Germinal center (tissue), 1 donor: Measurements from ENCODE around the gene MYO7B.
"Not testable (repeated sequence)": the region's sequence is repeated elsewhere in the genome, so short reads cannot be mapped to it uniquely, and the experiment has no call there.

ENCODE experiments used
- DNase-seq: peaks from one replicate; pipeline ENCODE4 v3.0.0; 2012; ENCODE audit warnings: mixed read lengths, low spot score

Gene MYO7B

GRCh38 chr2:127552846-127553245 lies 17.4 kb downstream of the MYO7B start:
- DNase-seq = no peak

- DNase-seq = no peak
Measured at GRCh38 chr2:127558911-127559310, 23.4 kb downstream of the MYO7B start.

- DNase-seq = no peak
Measured at GRCh38 chr2:127559454-127559853, 24.0 kb downstream of the MYO7B start.

- DNase-seq = no peak
Measured at GRCh38 chr2:127560201-127560930, 24.9 kb downstream of the MYO7B start.

- DNase-seq = no peak
Measured at GRCh38 chr2:127560931-127561280, 25.4 kb downstream of the MYO7B start.

- no peak for DNase-seq
Measured at GRCh38 chr2:127561371-127561770, 25.9 kb downstream of the MYO7B start.

GRCh38 chr2:127562936-127563335 lies 27.5 kb downstream of the MYO7B start:
- no peak for DNase-seq

GRCh38 chr2:127563458-127564428 lies 28.3 kb downstream of the MYO7B start:
- DNase-seq = no peak

GRCh38 chr2:127564429-127565260 lies 29.2 kb downstream of the MYO7B start:
- DNase-seq = no peak

- no peak for DNase-seq
Measured at GRCh38 chr2:127565261-127566138, 30.0 kb downstream of the MYO7B start.

- DNase-seq = no peak
Measured at GRCh38 chr2:127566139-127566417, 30.6 kb downstream of the MYO7B start.

- no peak for DNase-seq
Measured at GRCh38 chr2:127566576-127566975, 31.1 kb downstream of the MYO7B start.

- no peak for DNase-seq
Measured at GRCh38 chr2:127567351-127567854, 31.9 kb downstream of the MYO7B start.

- no peak for DNase-seq
Measured at GRCh38 chr2:127568128-127568527, 32.6 kb downstream of the MYO7B start.

GRCh38 chr2:127569666-127570065 lies 34.2 kb downstream of the MYO7B start:
- no peak for DNase-seq

- DNase-seq = no peak
Measured at GRCh38 chr2:127570282-127571250, 35.1 kb downstream of the MYO7B start.

GRCh38 chr2:127572352-127572751 lies 36.9 kb downstream of the MYO7B start:
- not testable (repeated sequence) for DNase-seq

- DNase-seq = no peak
Measured at GRCh38 chr2:127572841-127573240, 37.4 kb downstream of the MYO7B start.

GRCh38 chr2:127573298-127573697 lies 37.8 kb downstream of the MYO7B start:
- no peak for DNase-seq

- DNase-seq = no peak
Measured at GRCh38 chr2:127573771-127574170, 38.3 kb downstream of the MYO7B start.
